PC-3 (cell line): Measurements from ENCODE around the gene ATP6V0E1. TPM values are rescaled to one million over a fixed set of nuclear protein-coding genes. Genes with fewer than 3 reads are reported as not detected.

Experiments used
- ATAC-seq: fragments of 200-7000 bp; cut with Tn5 transposase; 2 replicates; pipeline ENCODE4 v1.9.1; 2020; ENCODE audit warnings: mild to moderate bottlenecking, moderate library complexity
- BruUV-seq: library from RNA; stranded (reverse); fragments of 400-500 nt; replicated peaks from 2 replicates; lab custom pipeline; 2021; lab: Mats Ljungman, UMichigan
- CTCF ChIA-PET: fragments of 300-600 bp; sonication (Branson Sonifier 250); formaldehyde crosslinking; loops from one replicate; lab custom pipeline; 2022; ENCODE audit warnings: antibody characterized with exemption; lab: Charles Lee
- POLR2A ChIA-PET: fragments of 300-600 bp; sonication (Branson Sonifier 250); formaldehyde crosslinking; loops from one replicate; lab custom pipeline; 2022; ENCODE audit warnings: antibody characterized with exemption; ENCODE audit not compliant: unreplicated experiment; lab: Charles Lee
- DNase-seq: peaks from one replicate; pipeline ENCODE4 v3.0.0-alpha.2; 2015
- H2AFZ ChIP-seq: fragments of 300-600 bp; sonication (generic); 2 replicates; pipeline ENCODE4 v1.6.0; 2016; ENCODE audit warnings: antibody characterized with exemption, low read length
- H3F3A ChIP-seq: fragments of 300-600 bp; sonication (generic); one replicate; pipeline ENCODE4 v1.6.0; 2017; ENCODE audit warnings: antibody characterized with exemption, low read length, control low read depth, mild to moderate bottlenecking; ENCODE audit not compliant: unreplicated experiment
- H3K27ac ChIP-seq: fragments of 300-600 bp; sonication (generic); 2 replicates; pipeline ENCODE4 v1.5.1; 2016; ENCODE audit warnings: mild to moderate bottlenecking, low read length
- H3K27me3 ChIP-seq: fragments of 300-600 bp; sonication (generic); 2 replicates; pipeline ENCODE4 v1.6.1; 2016; ENCODE audit warnings: low read length, mixed read lengths
- H3K36me3 ChIP-seq: fragments of 300-600 bp; sonication (generic); 2 replicates; pipeline ENCODE4 v1.6.1; 2016; ENCODE audit warnings: low read depth, mixed run types, low read length, mixed read lengths
- H3K4me1 ChIP-seq: fragments of 300-600 bp; sonication (generic); 2 replicates; pipeline ENCODE4 v1.5.1; 2016; ENCODE audit warnings: low read length; ENCODE audit not compliant: insufficient read depth
- H3K4me2 ChIP-seq: fragments of 300-600 bp; sonication (generic); 2 replicates; pipeline ENCODE4 v1.6.0; 2016; ENCODE audit warnings: low read length
- H3K4me3 ChIP-seq: fragments of 300-600 bp; sonication (generic); 2 replicates; pipeline ENCODE4 v1.5.1; 2016; ENCODE audit warnings: mild to moderate bottlenecking, low read length, mixed read lengths
- H3K79me2 ChIP-seq: fragments of 300-600 bp; sonication (generic); 2 replicates; pipeline ENCODE4 v1.6.1; 2017; ENCODE audit warnings: low read length, mixed read lengths
- H3K9ac ChIP-seq: fragments of 300-600 bp; sonication (generic); 2 replicates; pipeline ENCODE4 v1.6.0; 2016; ENCODE audit warnings: mild to moderate bottlenecking, low read length
- H3K9me2 ChIP-seq: fragments of 300-600 bp; sonication (generic); replicated peaks from 2 replicates; pipeline ENCODE4 v1.6.1; 2016; ENCODE audit warnings: mixed run types, low read length, mixed read lengths
- H3K9me3 ChIP-seq: fragments of 300-600 bp; sonication (generic); 2 replicates; pipeline ENCODE4 v1.6.1; 2016; ENCODE audit warnings: low read length, mixed read lengths
- H4K20me1 ChIP-seq: fragments of 300-600 bp; sonication (generic); 2 replicates; pipeline ENCODE4 v1.6.1; 2016; ENCODE audit warnings: low read length, mixed read lengths
- EZH2 ChIP-seq: fragments of 300-600 bp; sonication (generic); IDR thresholded peaks from one replicate; pipeline ENCODE4 v1.6.1; 2017; ENCODE audit warnings: antibody characterized with exemption, mild to moderate bottlenecking, low read length; ENCODE audit not compliant: unreplicated experiment
- EZH2phosphoT487 ChIP-seq: fragments of 300-600 bp; sonication (generic); IDR thresholded peaks from 2 replicates; pipeline ENCODE4 v1.6.1; 2018; ENCODE audit warnings: mild to moderate bottlenecking, antibody characterized with exemption, low read length, borderline replicate concordance
- intact Hi-C: fragments of 100-400 bp; cut with micrococcal nuclease; formaldehyde crosslinking; loops from 2 replicates; pipeline ENCODE4 v1.9.0; 2023
- total RNA-seq: library from RNA; depleted of rRNA; stranded (reverse); fragments of >200 nt; gene quantifications from 2 replicates; pipeline ENCODE4 v1.2.3, GENCODE V29; 2014
- TF ChIP-seq, protein P1 (sequence below): fragments of 300-600 bp; sonication (generic); conservative IDR thresholded peaks from 2 replicates; pipeline ENCODE4 v1.5.1; 2017; ENCODE audit warnings: antibody characterized with exemption, low read depth, mild to moderate bottlenecking, low read length

Gene ATP6V0E1
- total RNA-seq, 1 experiment from 2014 or later, result 154 TPM

DNA sequence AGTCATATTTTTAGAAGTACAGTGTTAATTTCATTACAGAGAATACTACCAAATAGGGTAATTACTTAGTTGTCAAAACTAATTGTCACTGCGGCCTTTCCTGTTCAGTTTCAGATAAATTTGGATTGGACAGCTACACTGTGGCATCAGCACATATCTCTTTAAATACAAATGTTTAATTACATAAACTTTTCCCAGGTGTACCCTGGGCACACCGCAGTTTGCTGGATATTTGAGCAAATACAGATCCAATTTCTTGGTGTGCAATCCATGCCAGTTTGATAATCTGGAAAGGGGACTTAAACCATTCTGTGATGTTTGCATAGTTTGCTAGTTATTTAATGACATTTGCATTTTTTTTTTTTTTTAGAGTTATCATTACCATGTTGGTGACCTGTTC, 10.8 kb downstream of the ATP6V0E1 start:
- DNase-seq (no peak), ATAC-seq (no peak)
- H4K20me1 ChIP-seq, result no peaks in the 10 kb centered on the region
- H3K36me3 ChIP-seq, result peaks cover 19% of the 10 kb centered on the region; the same call in 1 of the 2 replicates
- H3K27ac ChIP-seq, result no peak overlapping the region
- H3K9ac ChIP-seq, result no peak overlapping the region
- H3K27me3 ChIP-seq, result no peaks in the 10 kb centered on the region
- no peaks in the 10 kb centered on the region for H3F3A ChIP-seq
- H2AFZ ChIP-seq, result no peak overlapping the region
- CTCF ChIA-PET, result no interaction called here
- no peaks in the 10 kb centered on the region for H3K4me1 ChIP-seq
- peaks cover 70% of the 10 kb centered on the region for H3K79me2 ChIP-seq
- TF ChIP-seq, protein P1, sequence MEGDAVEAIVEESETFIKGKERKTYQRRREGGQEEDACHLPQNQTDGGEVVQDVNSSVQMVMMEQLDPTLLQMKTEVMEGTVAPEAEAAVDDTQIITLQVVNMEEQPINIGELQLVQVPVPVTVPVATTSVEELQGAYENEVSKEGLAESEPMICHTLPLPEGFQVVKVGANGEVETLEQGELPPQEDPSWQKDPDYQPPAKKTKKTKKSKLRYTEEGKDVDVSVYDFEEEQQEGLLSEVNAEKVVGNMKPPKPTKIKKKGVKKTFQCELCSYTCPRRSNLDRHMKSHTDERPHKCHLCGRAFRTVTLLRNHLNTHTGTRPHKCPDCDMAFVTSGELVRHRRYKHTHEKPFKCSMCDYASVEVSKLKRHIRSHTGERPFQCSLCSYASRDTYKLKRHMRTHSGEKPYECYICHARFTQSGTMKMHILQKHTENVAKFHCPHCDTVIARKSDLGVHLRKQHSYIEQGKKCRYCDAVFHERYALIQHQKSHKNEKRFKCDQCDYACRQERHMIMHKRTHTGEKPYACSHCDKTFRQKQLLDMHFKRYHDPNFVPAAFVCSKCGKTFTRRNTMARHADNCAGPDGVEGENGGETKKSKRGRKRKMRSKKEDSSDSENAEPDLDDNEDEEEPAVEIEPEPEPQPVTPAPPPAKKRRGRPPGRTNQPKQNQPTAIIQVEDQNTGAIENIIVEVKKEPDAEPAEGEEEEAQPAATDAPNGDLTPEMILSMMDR, result no peak
- TF ChIP-seq EZH2phosphoT487, result no peak
- TF ChIP-seq EZH2, result no peak
- no peaks in the 10 kb centered on the region for H3K9me3 ChIP-seq
- POLR2A ChIA-PET, result interaction anchor here (0.6 kb wide), 1 partner anchor 151 kb away, joined by 4 read pairs; no protein-coding TSS in a partner anchor
- no peak overlapping the region for H3K4me2 ChIP-seq
- H3K9me2 ChIP-seq, result no peaks in the 10 kb centered on the region
- no peak overlapping the region for H3K4me3 ChIP-seq
- intact Hi-C loops, result no loop called here
- no TSS peak for BruUV-seq

DNA sequence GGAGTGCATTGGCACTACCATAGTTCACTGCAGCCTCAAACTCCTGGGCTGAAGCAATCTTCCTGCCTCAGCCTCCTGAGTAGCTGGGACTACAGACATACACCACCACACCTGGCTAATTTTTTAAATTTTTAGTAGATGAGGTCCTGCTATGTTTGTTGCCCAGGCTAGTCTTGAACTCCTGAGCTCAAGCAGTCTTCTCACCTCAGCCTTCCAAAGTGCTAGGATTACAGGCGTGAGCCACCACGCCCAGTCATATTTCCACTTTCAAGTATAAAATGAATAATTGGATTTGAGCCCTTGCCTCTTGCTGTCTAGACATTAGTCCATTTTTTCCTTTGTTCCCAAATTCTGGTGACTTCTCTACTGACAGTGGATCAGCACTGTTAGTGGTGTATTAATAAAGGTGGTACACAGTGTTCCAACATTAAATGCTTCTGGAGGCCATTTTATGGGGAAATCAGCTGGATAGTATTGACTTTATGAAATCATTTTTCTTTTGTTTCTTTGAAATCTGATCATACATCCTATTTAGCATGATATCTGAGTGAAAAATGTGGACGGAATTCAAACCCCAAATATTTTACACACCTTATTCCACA, 15.9 kb downstream of the ATP6V0E1 start:
- Histone ChIP-seq H3K9ac (no peak overlapping the region), H3F3A (no peaks in the 10 kb centered on the region), H3K27ac (no peak overlapping the region), H3K9me3 (no peaks in the 10 kb centered on the region), H3K9me2 (no peaks in the 10 kb centered on the region), H3K79me2 (peaks cover 77% of the 10 kb centered on the region), H4K20me1 (peaks cover 5% of the 10 kb centered on the region; the same call in 1 of the 2 replicates), H3K4me3 (no peak overlapping the region), H3K36me3 (peaks cover 20% of the 10 kb centered on the region), H2AFZ (no peak overlapping the region), H3K27me3 (no peaks in the 10 kb centered on the region), H3K4me1 (no peaks in the 10 kb centered on the region), H3K4me2 (no peak overlapping the region)
- ATAC-seq (no peak; the same call in 1 of the 2 replicates), DNase-seq (no peak)
- POLR2A ChIA-PET, result no interaction called here
- BruUV-seq, result no TSS peak
- CTCF ChIA-PET, result no interaction called here
- intact Hi-C loops, result no loop called here
- TF ChIP-seq, protein P1, result no peak
- TF ChIP-seq EZH2phosphoT487 (no peak), EZH2 (no peak)

DNA sequence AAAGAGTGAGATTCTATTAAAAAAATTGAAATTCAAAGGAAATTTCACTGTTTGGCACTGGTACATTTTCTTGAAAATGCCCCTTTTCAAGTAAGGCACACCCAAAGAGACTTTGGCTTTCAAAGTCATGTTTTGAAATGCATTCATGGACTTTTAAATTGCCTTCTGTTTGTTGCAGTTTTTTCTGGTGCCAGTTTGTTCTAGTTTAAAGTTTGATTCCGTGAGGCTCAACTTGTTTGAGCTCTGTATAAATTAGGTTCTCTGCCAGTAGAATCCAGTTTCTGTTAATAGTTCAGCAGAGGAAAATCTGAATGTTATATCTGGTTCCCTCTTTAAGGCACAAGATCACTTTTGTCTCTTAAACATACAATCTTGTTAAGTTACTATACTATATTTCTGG, 16.4 kb downstream of the ATP6V0E1 start:
- CTCF ChIA-PET, result no interaction called here
- TF ChIP-seq, protein P1, result no peak
- no peak for TF ChIP-seq EZH2phosphoT487
- no peak for TF ChIP-seq EZH2
- Histone ChIP-seq H3K36me3 (peaks cover 17% of the 10 kb centered on the region), H3K4me2 (no peak overlapping the region), H3K79me2 (peaks cover 82% of the 10 kb centered on the region), H4K20me1 (peaks cover 5% of the 10 kb centered on the region; the same call in 1 of the 2 replicates), H3K4me1 (no peaks in the 10 kb centered on the region), H3K9ac (no peak overlapping the region), H2AFZ (no peak overlapping the region), H3K9me3 (no peaks in the 10 kb centered on the region), H3K27ac (no peak overlapping the region), H3K9me2 (no peaks in the 10 kb centered on the region), H3K27me3 (no peaks in the 10 kb centered on the region), H3F3A (no peaks in the 10 kb centered on the region), H3K4me3 (no peak overlapping the region)
- ATAC-seq (no peak), DNase-seq (no peak)
- BruUV-seq, result no TSS peak
- intact Hi-C loops, result no loop called here
- POLR2A ChIA-PET, result no interaction called here
